HUES48 (cell line): Measurements from ENCODE around the gene ACTRT2.

Source experiments
- H3K27ac ChIP-seq: one replicate; pipeline ENCODE4 v1.7.0; 2013; ENCODE audit warnings: low read depth, low read length, inconsistent platforms
- H3K27me3 ChIP-seq: 2 replicates; pipeline ENCODE4 v1.6.1; 2013; ENCODE audit warnings: mild to moderate bottlenecking, low read length; ENCODE audit not compliant: control insufficient read depth, insufficient read depth
- H3K36me3 ChIP-seq: 2 replicates; pipeline ENCODE4 v1.6.1; 2013; ENCODE audit warnings: low read length; ENCODE audit not compliant: control insufficient read depth, insufficient read depth
- H3K4me1 ChIP-seq: 2 replicates; pipeline ENCODE4 v1.6.1; 2013; ENCODE audit warnings: mild to moderate bottlenecking, low read length; ENCODE audit not compliant: control insufficient read depth, insufficient read depth
- H3K4me3 ChIP-seq: 2 replicates; pipeline ENCODE4 v1.5.1; 2013; ENCODE audit warnings: mild to moderate bottlenecking, low read depth, low read length
- H3K9ac ChIP-seq: 2 replicates; pipeline ENCODE4 v1.6.1; 2013; ENCODE audit warnings: mild to moderate bottlenecking, low read depth, low read length, moderate library complexity
- H3K9me3 ChIP-seq: 2 replicates; pipeline ENCODE4 v1.6.1; 2013; ENCODE audit warnings: low read length; ENCODE audit not compliant: control insufficient read depth, insufficient read depth

The ACTRT2 gene

GRCh38 chr1:3005771-3006170 lies 15.5 kb upstream of the ACTRT2 start:
- no peak overlapping the region for H3K9ac ChIP-seq
- no peak overlapping the region for H3K27ac ChIP-seq
- no peak overlapping the region for H3K4me3 ChIP-seq
- H3K36me3 ChIP-seq: no peaks in the 10 kb centered on the region
- peaks cover 41% of the 10 kb centered on the region for H3K9me3 ChIP-seq
- H3K4me1 ChIP-seq: no peaks in the 10 kb centered on the region
- H3K27me3 ChIP-seq: no peaks in the 10 kb centered on the region; the same call in 1 of the 2 replicates

GRCh38 chr1:3007298-3008147 lies 13.7 kb upstream of the ACTRT2 start:
- H3K27ac ChIP-seq: no peak overlapping the region
- no peak overlapping the region for H3K9ac ChIP-seq
- H3K36me3 ChIP-seq: no peaks in the 10 kb centered on the region
- H3K4me3 ChIP-seq: no peak overlapping the region
- no peaks in the 10 kb centered on the region for H3K4me1 ChIP-seq
- H3K27me3 ChIP-seq: peaks cover under 1% of the 10 kb centered on the region; the same call in 1 of the 2 replicates
- H3K9me3 ChIP-seq: peaks cover 36% of the 10 kb centered on the region

- Histone ChIP-seq H3K27ac (no peak overlapping the region), H3K9me3 (peaks cover 33% of the 10 kb centered on the region), H3K4me1 (peaks cover 7% of the 10 kb centered on the region), H3K36me3 (no peaks in the 10 kb centered on the region), H3K4me3 (no peak overlapping the region), H3K27me3 (peaks cover 15% of the 10 kb centered on the region), H3K9ac (no peak overlapping the region)
Observed at GRCh38 chr1:3009021-3009420, 12.2 kb upstream of the ACTRT2 start.

- Histone ChIP-seq H3K36me3 (no peaks in the 10 kb centered on the region), H3K27ac (no peak overlapping the region), H3K4me3 (no peak overlapping the region), H3K4me1 (peaks cover 11% of the 10 kb centered on the region), H3K9me3 (peaks cover 33% of the 10 kb centered on the region), H3K27me3 (peaks cover 19% of the 10 kb centered on the region), H3K9ac (no peak overlapping the region)
Observed at GRCh38 chr1:3009556-3009955, 11.7 kb upstream of the ACTRT2 start.

- Histone ChIP-seq H3K4me3 (no peak overlapping the region), H3K36me3 (no peaks in the 10 kb centered on the region), H3K9me3 (peaks cover 29% of the 10 kb centered on the region), H3K4me1 (peaks cover 11% of the 10 kb centered on the region), H3K27me3 (peaks cover 19% of the 10 kb centered on the region), H3K9ac (no peak overlapping the region), H3K27ac (no peak overlapping the region)
Observed at GRCh38 chr1:3011127-3011526, 10.1 kb upstream of the ACTRT2 start.

GRCh38 chr1:3011631-3012455 lies 9.4 kb upstream of the ACTRT2 start:
- no peak overlapping the region for H3K4me3 ChIP-seq
- no peaks in the 10 kb centered on the region for H3K36me3 ChIP-seq
- no peak overlapping the region for H3K27ac ChIP-seq
- H3K9ac ChIP-seq: no peak overlapping the region
- H3K27me3 ChIP-seq: peaks cover 19% of the 10 kb centered on the region
- peaks cover 11% of the 10 kb centered on the region for H3K4me1 ChIP-seq
- H3K9me3 ChIP-seq: peaks cover 23% of the 10 kb centered on the region

GRCh38 chr1:3012456-3013291 lies 8.6 kb upstream of the ACTRT2 start:
- Histone ChIP-seq H3K36me3 (no peaks in the 10 kb centered on the region), H3K9me3 (peaks cover 15% of the 10 kb centered on the region), H3K27me3 (peaks cover 19% of the 10 kb centered on the region), H3K27ac (no peak overlapping the region), H3K9ac (no peak overlapping the region), H3K4me3 (no peak overlapping the region), H3K4me1 (peaks cover 11% of the 10 kb centered on the region)

- peaks cover 11% of the 10 kb centered on the region for H3K4me1 ChIP-seq
- H3K4me3 ChIP-seq: no peak overlapping the region
- H3K36me3 ChIP-seq: no peaks in the 10 kb centered on the region
- H3K9ac ChIP-seq: no peak overlapping the region
- H3K27me3 ChIP-seq: peaks cover 19% of the 10 kb centered on the region
- peaks cover 8% of the 10 kb centered on the region for H3K9me3 ChIP-seq
- H3K27ac ChIP-seq: no peak overlapping the region
Observed at GRCh38 chr1:3013371-3014049, 7.8 kb upstream of the ACTRT2 start.

- no peak overlapping the region for H3K4me3 ChIP-seq
- H3K36me3 ChIP-seq: no peaks in the 10 kb centered on the region
- peaks cover 8% of the 10 kb centered on the region for H3K9me3 ChIP-seq
- peaks cover 11% of the 10 kb centered on the region for H3K4me1 ChIP-seq
- H3K27ac ChIP-seq: no peak overlapping the region
- no peak overlapping the region for H3K9ac ChIP-seq
- peaks cover 19% of the 10 kb centered on the region for H3K27me3 ChIP-seq
Observed at GRCh38 chr1:3014050-3014440, 7.2 kb upstream of the ACTRT2 start.
